SK-N-SH treated with all-trans-retinoic acid at 6 μM for 48 hours (cell line): ENCODE measurements around the gene BUB3.

ENCODE experiments used
- ATAC-seq: fragments of 200-7000 bp; cut with Tn5 transposase; 3 replicates; pipeline ENCODE4 v1.9.1; 2020; ENCODE audit warnings: mild to moderate bottlenecking, moderate library complexity
- ARNTL ChIP-seq: fragments of 450-650 bp; formaldehyde crosslinking; IDR thresholded peaks from 2 replicates; pipeline ENCODE4 v1.5.0; 2020; ENCODE audit warnings: low read depth, mild to moderate bottlenecking, moderate library complexity, borderline replicate concordance
- CSDC2 ChIP-seq: fragments of 250-450 bp; sonication (Bioruptor Pico); IDR thresholded peaks from 2 replicates; pipeline ENCODE4 v1.5.0; 2020; ENCODE audit warnings: mild to moderate bottlenecking, moderate library complexity
- ESRRG ChIP-seq: fragments of 250-450 bp; sonication (Bioruptor Pico); IDR thresholded peaks from 2 replicates; pipeline ENCODE4 v1.6.1; 2021; ENCODE audit warnings: mild to moderate bottlenecking
- GLIS3 ChIP-seq: fragments of 250-450 bp; sonication (Bioruptor Pico); IDR thresholded peaks from 2 replicates; pipeline ENCODE4 v1.5.0; 2020; ENCODE audit warnings: mild to moderate bottlenecking, moderate library complexity
- OSR1 ChIP-seq: fragments of 250-450 bp; sonication (Bioruptor Pico); IDR thresholded peaks from 2 replicates; pipeline ENCODE4 v1.8.0; 2022; ENCODE audit warnings: moderate library complexity, mild to moderate bottlenecking, inconsistent platforms
- PPARA ChIP-seq: fragments of 250-450 bp; sonication (Bioruptor Pico); IDR thresholded peaks from 2 replicates; pipeline ENCODE4 v1.5.0; 2020; ENCODE audit warnings: mild to moderate bottlenecking, borderline replicate concordance
- RARB ChIP-seq: fragments of 250-450 bp; sonication (Bioruptor Pico); IDR thresholded peaks from 2 replicates; pipeline ENCODE4 v1.8.0; 2021; ENCODE audit warnings: mild to moderate bottlenecking, moderate library complexity
- SNAI2 ChIP-seq: fragments of 250-450 bp; sonication (Bioruptor Pico); IDR thresholded peaks from 2 replicates; pipeline ENCODE4 v1.5.0; 2020; ENCODE audit warnings: mild to moderate bottlenecking, moderate library complexity
- TCF4 ChIP-seq: fragments of 250-450 bp; sonication (Bioruptor Pico); IDR thresholded peaks from 2 replicates; pipeline ENCODE4 v1.8.0; 2021; ENCODE audit warnings: mild to moderate bottlenecking, moderate library complexity, borderline replicate concordance
- TOX ChIP-seq: fragments of 250-450 bp; sonication (Bioruptor Pico); IDR thresholded peaks from 2 replicates; pipeline ENCODE4 v1.8.0; 2021; ENCODE audit warnings: mild to moderate bottlenecking, moderate library complexity, borderline replicate concordance
- ZC3H10 ChIP-seq: fragments of 250-450 bp; sonication (Bioruptor Pico); IDR thresholded peaks from 2 replicates; pipeline ENCODE4 v1.5.1; 2021; ENCODE audit warnings: mild to moderate bottlenecking, moderate library complexity
- ZFP3 ChIP-seq: fragments of 250-450 bp; sonication (Bioruptor Pico); IDR thresholded peaks from 2 replicates; pipeline ENCODE4 v1.5.0; 2020; ENCODE audit warnings: mild to moderate bottlenecking, moderate library complexity
- ZFP30 ChIP-seq: fragments of 450-650 bp; formaldehyde crosslinking; IDR thresholded peaks from 2 replicates; pipeline ENCODE4 v1.5.0; 2022; ENCODE audit warnings: mild to moderate bottlenecking, moderate library complexity
- ZNF565 ChIP-seq: fragments of 450-650 bp; formaldehyde crosslinking; conservative IDR thresholded peaks from 2 replicates; pipeline ENCODE4 v1.5.0; 2020; ENCODE audit warnings: low read depth, mild to moderate bottlenecking, moderate library complexity
- ZNF70 ChIP-seq: fragments of 450-650 bp; formaldehyde crosslinking; IDR thresholded peaks from 2 replicates; pipeline ENCODE4 v1.5.0; 2020; ENCODE audit warnings: mild to moderate bottlenecking, moderate library complexity
- ZNF8 ChIP-seq: fragments of 450-650 bp; formaldehyde crosslinking; IDR thresholded peaks from 2 replicates; pipeline ENCODE4 v1.5.0; 2020; ENCODE audit warnings: mild to moderate bottlenecking, moderate library complexity
- TF ChIP-seq, protein P1 (sequence below): fragments of 250-450 bp; sonication (Bioruptor Pico); IDR thresholded peaks from 2 replicates; pipeline ENCODE4 v1.5.0; 2020; ENCODE audit warnings: mild to moderate bottlenecking, moderate library complexity
- TF ChIP-seq, protein P2 (sequence below): fragments of 250-450 bp; sonication (Bioruptor Pico); IDR thresholded peaks from 2 replicates; pipeline ENCODE4 v1.5.1; 2021; ENCODE audit warnings: mild to moderate bottlenecking, moderate library complexity
- TF ChIP-seq, protein P3 (sequence below): fragments of 250-450 bp; sonication (Bioruptor Pico); IDR thresholded peaks from 2 replicates; pipeline ENCODE4 v1.8.0; 2021; ENCODE audit warnings: low read depth, mild to moderate bottlenecking, moderate library complexity, borderline replicate concordance
- TF ChIP-seq, protein P4 (sequence below): fragments of 250-450 bp; sonication (Bioruptor Pico); IDR thresholded peaks from 2 replicates; pipeline ENCODE4 v1.8.0; 2020; ENCODE audit warnings: mild to moderate bottlenecking, moderate library complexity, borderline replicate concordance

BUB3 gene

DNA sequence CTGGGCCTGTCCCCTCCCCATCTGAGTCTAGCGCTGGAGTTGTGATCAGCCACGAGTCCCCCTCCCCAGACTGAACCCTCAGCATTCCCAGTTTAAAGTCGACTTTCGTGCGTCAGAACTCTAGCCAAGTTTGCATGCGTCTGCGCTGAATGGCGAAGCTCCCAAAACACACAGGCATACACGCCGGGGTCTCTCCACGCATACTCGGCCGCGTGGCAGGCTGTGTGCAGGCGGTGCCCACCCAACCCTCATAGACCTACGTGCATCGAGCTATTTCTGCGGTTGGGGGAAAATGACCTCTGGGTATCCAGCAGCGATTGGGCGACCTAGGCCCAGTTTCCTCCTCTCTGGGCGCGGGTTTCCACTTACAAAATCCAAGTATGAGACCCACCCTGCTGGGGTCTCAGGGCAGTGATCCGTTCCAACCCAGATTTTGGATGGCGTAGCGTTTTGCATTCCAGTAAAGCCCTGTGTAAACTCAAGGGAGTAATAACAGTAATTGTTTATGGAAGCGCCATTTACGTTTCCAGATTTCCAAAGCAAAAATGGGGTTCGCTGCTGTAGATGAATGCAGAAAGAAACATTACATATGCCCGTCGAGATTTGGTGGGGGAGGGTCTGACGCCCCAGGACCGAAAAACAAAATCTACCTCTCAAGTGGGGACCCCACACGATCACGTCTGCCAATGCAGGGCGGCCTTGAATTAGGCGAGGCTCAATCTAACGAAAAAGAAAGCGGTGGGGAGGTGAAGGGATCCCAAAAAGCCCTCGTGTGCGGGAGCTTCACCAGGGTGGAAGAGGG, 20.5 kb upstream of the BUB3 start:
- no peak for TF ChIP-seq TCF4
- TF ChIP-seq GLIS3 (CRISPR knock-in tag), result no peak
- no peak for TF ChIP-seq RARB (CRISPR knock-in tag)
- TF ChIP-seq ZNF565 (CRISPR knock-in tag), result no peak
- TF ChIP-seq CSDC2, result no peak
- TF ChIP-seq, protein P1, sequence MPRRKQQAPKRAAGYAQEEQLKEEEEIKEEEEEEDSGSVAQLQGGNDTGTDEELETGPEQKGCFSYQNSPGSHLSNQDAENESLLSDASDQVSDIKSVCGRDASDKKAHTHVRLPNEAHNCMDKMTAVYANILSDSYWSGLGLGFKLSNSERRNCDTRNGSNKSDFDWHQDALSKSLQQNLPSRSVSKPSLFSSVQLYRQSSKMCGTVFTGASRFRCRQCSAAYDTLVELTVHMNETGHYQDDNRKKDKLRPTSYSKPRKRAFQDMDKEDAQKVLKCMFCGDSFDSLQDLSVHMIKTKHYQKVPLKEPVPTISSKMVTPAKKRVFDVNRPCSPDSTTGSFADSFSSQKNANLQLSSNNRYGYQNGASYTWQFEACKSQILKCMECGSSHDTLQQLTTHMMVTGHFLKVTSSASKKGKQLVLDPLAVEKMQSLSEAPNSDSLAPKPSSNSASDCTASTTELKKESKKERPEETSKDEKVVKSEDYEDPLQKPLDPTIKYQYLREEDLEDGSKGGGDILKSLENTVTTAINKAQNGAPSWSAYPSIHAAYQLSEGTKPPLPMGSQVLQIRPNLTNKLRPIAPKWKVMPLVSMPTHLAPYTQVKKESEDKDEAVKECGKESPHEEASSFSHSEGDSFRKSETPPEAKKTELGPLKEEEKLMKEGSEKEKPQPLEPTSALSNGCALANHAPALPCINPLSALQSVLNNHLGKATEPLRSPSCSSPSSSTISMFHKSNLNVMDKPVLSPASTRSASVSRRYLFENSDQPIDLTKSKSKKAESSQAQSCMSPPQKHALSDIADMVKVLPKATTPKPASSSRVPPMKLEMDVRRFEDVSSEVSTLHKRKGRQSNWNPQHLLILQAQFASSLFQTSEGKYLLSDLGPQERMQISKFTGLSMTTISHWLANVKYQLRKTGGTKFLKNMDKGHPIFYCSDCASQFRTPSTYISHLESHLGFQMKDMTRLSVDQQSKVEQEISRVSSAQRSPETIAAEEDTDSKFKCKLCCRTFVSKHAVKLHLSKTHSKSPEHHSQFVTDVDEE (CRISPR knock-in tag), result no peak
- TF ChIP-seq, protein P2, sequence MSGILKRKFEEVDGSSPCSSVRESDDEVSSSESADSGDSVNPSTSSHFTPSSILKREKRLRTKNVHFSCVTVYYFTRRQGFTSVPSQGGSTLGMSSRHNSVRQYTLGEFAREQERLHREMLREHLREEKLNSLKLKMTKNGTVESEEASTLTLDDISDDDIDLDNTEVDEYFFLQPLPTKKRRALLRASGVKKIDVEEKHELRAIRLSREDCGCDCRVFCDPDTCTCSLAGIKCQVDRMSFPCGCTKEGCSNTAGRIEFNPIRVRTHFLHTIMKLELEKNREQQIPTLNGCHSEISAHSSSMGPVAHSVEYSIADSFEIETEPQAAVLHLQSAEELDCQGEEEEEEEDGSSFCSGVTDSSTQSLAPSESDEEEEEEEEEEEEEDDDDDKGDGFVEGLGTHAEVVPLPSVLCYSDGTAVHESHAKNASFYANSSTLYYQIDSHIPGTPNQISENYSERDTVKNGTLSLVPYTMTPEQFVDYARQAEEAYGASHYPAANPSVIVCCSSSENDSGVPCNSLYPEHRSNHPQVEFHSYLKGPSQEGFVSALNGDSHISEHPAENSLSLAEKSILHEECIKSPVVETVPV (CRISPR knock-in tag), result no peak
- no peak for TF ChIP-seq ZFP3 (CRISPR knock-in tag)
- no peak for TF ChIP-seq ZFP30 (CRISPR knock-in tag)
- TF ChIP-seq PPARA (CRISPR knock-in tag), result no peak
- TF ChIP-seq ESRRG, result no peak
- TF ChIP-seq ZNF70 (CRISPR knock-in tag), result no peak
- TF ChIP-seq, protein P3, sequence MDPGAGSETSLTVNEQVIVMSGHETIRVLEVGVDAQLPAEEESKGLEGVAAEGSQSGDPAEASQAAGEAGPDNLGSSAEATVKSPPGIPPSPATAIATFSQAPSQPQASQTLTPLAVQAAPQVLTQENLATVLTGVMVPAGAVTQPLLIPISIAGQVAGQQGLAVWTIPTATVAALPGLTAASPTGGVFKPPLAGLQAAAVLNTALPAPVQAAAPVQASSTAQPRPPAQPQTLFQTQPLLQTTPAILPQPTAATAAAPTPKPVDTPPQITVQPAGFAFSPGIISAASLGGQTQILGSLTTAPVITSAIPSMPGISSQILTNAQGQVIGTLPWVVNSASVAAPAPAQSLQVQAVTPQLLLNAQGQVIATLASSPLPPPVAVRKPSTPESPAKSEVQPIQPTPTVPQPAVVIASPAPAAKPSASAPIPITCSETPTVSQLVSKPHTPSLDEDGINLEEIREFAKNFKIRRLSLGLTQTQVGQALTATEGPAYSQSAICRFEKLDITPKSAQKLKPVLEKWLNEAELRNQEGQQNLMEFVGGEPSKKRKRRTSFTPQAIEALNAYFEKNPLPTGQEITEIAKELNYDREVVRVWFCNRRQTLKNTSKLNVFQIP (CRISPR knock-in tag), result no peak
- TF ChIP-seq OSR1 (CRISPR knock-in tag), result no peak
- no peak for TF ChIP-seq SNAI2 (CRISPR knock-in tag)
- ATAC-seq, result no peak

DNA sequence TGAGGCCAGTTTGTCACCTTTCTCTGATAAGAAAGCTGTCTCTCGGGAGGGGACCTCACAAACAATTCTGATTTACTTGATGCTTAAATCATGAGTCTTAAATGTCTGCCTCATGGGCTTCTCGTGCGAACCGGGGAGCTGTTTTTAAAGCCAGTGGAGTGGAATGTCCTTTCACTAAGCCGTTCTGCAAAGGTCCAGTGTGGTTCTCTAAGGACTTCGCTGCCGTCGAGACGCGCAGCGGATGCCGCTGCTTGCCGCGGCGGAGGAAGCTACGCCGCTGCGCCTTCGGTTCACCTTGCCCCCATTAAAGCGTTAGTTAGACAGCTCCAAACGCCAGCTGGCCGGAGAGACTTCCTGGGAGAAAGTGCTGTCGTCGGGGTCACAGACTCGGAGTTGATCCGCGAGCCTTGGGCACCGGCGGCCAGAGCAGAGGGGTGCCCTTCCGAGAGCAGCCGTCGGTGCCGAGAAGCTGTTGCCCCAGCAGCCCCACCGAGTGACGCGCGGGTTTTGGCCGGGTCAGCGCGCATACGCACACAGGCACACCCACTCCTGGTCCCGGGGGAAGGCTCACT, 19.8 kb upstream of the BUB3 start:
- ATAC-seq, result no peak

DNA sequence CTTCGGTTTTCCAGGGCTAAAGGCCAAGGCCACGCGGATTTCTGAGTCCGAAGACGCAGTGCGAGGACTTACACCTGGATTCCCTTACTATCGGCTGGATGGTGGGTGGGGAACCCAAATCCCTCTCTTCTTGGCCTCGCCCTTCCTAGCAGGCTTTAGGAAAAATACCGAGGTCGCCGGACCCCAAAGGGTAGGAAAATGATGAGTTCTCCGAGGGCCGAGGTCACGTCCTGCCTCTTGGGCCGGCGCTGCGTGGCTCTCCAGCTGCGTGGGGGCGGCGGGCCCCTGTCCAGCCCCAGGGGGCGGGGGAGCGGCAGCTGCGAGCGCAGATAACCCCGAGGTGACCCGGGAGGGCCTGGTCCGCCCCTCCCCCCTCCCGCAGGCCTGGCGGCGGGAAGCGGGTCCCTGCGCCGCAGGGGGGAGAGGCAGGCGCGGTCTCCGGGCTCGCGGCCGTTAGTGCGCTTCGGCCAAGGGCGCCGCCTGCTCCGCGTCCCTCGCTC, 19.2 kb upstream of the BUB3 start:
- ATAC-seq, result no peak
- TF ChIP-seq OSR1 (CRISPR knock-in tag) (no peak), TOX (CRISPR knock-in tag) (no peak), ZNF8 (CRISPR knock-in tag) (no peak), GLIS3 (CRISPR knock-in tag) (no peak), TCF4 (no peak), ESRRG (no peak), ZC3H10 (CRISPR knock-in tag) (no peak), SNAI2 (CRISPR knock-in tag) (no peak), RARB (CRISPR knock-in tag) (no peak), ZFP30 (CRISPR knock-in tag) (no peak), ARNTL (CRISPR knock-in tag) (no peak), CSDC2 (no peak)
- TF ChIP-seq, protein P3 (CRISPR knock-in tag), result no peak
- TF ChIP-seq, protein P4, sequence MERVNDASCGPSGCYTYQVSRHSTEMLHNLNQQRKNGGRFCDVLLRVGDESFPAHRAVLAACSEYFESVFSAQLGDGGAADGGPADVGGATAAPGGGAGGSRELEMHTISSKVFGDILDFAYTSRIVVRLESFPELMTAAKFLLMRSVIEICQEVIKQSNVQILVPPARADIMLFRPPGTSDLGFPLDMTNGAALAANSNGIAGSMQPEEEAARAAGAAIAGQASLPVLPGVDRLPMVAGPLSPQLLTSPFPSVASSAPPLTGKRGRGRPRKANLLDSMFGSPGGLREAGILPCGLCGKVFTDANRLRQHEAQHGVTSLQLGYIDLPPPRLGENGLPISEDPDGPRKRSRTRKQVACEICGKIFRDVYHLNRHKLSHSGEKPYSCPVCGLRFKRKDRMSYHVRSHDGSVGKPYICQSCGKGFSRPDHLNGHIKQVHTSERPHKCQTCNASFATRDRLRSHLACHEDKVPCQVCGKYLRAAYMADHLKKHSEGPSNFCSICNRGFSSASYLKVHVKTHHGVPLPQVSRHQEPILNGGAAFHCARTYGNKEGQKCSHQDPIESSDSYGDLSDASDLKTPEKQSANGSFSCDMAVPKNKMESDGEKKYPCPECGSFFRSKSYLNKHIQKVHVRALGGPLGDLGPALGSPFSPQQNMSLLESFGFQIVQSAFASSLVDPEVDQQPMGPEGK (CRISPR knock-in tag), result no peak
- TF ChIP-seq, protein P2 (CRISPR knock-in tag), result no peak
- TF ChIP-seq, protein P1 (CRISPR knock-in tag), result no peak

More for the DNA sequence above, 19.8 kb upstream of the BUB3 start:
- TF ChIP-seq TOX (CRISPR knock-in tag), result no peak
- no peak for TF ChIP-seq TCF4
- no peak for TF ChIP-seq ZNF70 (CRISPR knock-in tag)
- no peak for TF ChIP-seq CSDC2
- TF ChIP-seq GLIS3 (CRISPR knock-in tag), result no peak
- TF ChIP-seq ARNTL (CRISPR knock-in tag), result no peak
- no peak for TF ChIP-seq ZC3H10 (CRISPR knock-in tag)
- TF ChIP-seq, all 23 proteins: peak for 0
